Activated naive CD4-positive, alpha-beta T cell treated with anti-CD3 and anti-CD28 coated beads for 36 hours (primary cell): Measurements from ENCODE around the gene SLC9A8. TPM values are rescaled to one million over a fixed set of nuclear protein-coding genes. Genes with fewer than 3 reads are reported as not detected.

Experiments
- CTCF ChIA-PET: fragments of 350-600 bp; sonication (Branson Sonifier 250); formaldehyde crosslinking; loops from one replicate; lab custom pipeline; 2021; ENCODE audit warnings: antibody characterized with exemption; lab: Charles Lee
- DNase-seq: peaks from one replicate; pipeline ENCODE4 v3.0.0-alpha.2; 2020
- H3K27ac Mint-ChIP-seq: one replicate; pipeline ENCODE4 v1.8.0; 2021; ENCODE audit warnings: mild to moderate bottlenecking, mixed read lengths
- H3K27me3 Mint-ChIP-seq: one replicate; pipeline ENCODE4 v1.8.0; 2021; ENCODE audit warnings: low read depth, mixed read lengths
- H3K36me3 Mint-ChIP-seq: one replicate; pipeline ENCODE4 v1.8.0; 2021; ENCODE audit warnings: low read depth, mixed read lengths
- H3K4me1 Mint-ChIP-seq: one replicate; pipeline ENCODE4 v1.8.0; 2021; ENCODE audit warnings: low read depth, mixed read lengths
- H3K4me3 Mint-ChIP-seq: one replicate; pipeline ENCODE4 v1.8.0; 2021; ENCODE audit warnings: mild to moderate bottlenecking, moderate library complexity, mixed read lengths
- H3K9me3 Mint-ChIP-seq: one replicate; pipeline ENCODE4 v1.8.0; 2021; ENCODE audit warnings: mixed read lengths
- intact Hi-C: fragments of 100-400 bp; cut with micrococcal nuclease; formaldehyde crosslinking; loops from one replicate; pipeline ENCODE4 v1.15.1; 2023
- total RNA-seq, 2 experiments: library from RNA; stranded (reverse); gene quantifications; one replicate each; pipeline ENCODE4 v1.2.3, GENCODE V29; 2021

The SLC9A8 gene
- total RNA-seq, 2 experiments from 2014 or later: 11.2 to 11.4 TPM

DNA sequence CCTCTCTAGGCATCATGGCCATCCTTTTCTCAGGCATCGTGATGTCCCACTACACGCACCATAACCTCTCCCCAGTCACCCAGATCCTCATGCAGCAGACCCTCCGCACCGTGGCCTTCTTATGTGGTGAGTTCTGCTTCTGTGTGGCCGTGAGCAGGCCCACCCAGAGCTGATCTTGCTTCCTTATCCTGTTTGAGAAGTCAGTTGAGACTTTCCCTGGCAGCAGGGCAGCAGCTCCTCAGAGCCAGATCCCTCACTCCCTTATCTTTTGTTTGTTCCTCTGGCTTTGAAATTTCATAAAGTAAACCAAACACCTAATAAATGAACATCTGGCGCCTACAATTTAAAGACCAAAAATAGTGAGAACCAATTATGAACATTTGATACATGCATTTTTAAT is 62.1 kb downstream of the SLC9A8 start:
- Mint-ChIP-seq H3K27ac (no peak overlapping the region), H3K27me3 (no peaks in the 10 kb centered on the region), H3K4me3 (no peak overlapping the region), H3K4me1 (no peaks in the 10 kb centered on the region), H3K36me3 (peaks cover 3% of the 10 kb centered on the region), H3K9me3 (no peaks in the 10 kb centered on the region)
- intact Hi-C loops: no loop called here
- CTCF ChIA-PET: interaction anchor here (0.7 kb wide), 1 partner anchor 38 kb away, joined by 3 read pairs; no protein-coding TSS in a partner anchor
- no peak for DNase-seq

DNA sequence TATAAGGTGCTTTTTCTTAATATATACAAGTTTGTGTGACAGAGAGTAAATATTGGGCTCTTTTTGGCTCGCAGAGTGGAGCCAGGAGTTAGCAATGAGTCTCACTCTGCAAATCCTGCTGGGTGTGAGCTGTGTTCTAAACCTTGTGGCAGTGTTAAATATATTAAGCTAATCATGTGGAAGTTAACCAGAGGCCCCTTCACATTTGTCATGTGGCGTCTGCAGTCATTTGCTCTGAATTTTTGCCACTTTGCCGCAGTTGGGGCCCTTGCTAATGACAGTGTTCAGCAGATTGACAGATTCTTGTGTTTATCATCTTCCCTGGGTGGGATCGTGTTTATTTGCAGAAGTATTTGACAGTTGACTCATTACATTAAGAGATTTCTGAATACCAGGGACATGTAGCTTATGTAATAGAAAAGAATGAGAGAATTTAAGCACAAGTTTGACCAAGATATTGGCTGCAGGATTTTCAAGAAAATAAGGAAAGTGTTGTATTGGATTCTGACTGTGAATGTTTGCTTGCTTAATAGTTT is 64.8 kb downstream of the SLC9A8 start:
- H3K27me3 Mint-ChIP-seq: no peaks in the 10 kb centered on the region
- no peak overlapping the region for H3K27ac Mint-ChIP-seq
- intact Hi-C loops: no loop called here
- peaks cover 3% of the 10 kb centered on the region for H3K36me3 Mint-ChIP-seq
- H3K4me1 Mint-ChIP-seq: no peaks in the 10 kb centered on the region
- DNase-seq: no peak
- no peak overlapping the region for H3K4me3 Mint-ChIP-seq
- CTCF ChIA-PET: interaction anchor here (0.6 to 0.7 kb wide), 2 partner anchors 265 to 278 kb away, joined by 4 to 5 read pairs; no protein-coding TSS in a partner anchor
- no peaks in the 10 kb centered on the region for H3K9me3 Mint-ChIP-seq

DNA sequence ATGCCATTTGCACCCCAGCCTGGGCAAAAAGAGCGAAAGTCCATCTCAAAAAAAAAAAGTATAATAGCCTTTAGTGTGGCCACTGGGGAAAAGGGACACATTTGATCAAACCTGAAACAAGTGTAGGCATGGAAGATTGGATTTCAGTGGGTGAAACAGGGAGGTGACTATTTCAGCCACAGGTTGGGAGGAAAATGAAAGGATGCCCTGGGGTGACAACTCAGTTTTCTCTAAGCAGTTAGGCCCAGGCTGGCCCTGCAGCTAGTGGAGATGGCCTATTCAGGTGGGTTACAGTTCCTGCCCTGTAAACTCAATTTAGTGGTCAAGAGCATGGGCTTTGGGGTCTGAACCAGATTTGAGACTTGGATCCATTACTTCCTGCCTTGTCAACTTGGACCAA is 66.3 kb downstream of the SLC9A8 start:
- H3K27ac Mint-ChIP-seq: no peak overlapping the region
- no peak overlapping the region for H3K4me3 Mint-ChIP-seq
- intact Hi-C loops: no loop called here
- peaks cover 3% of the 10 kb centered on the region for H3K36me3 Mint-ChIP-seq
- no peaks in the 10 kb centered on the region for H3K27me3 Mint-ChIP-seq
- no peaks in the 10 kb centered on the region for H3K9me3 Mint-ChIP-seq
- CTCF ChIA-PET: no interaction called here
- DNase-seq: no peak
- no peaks in the 10 kb centered on the region for H3K4me1 Mint-ChIP-seq

DNA sequence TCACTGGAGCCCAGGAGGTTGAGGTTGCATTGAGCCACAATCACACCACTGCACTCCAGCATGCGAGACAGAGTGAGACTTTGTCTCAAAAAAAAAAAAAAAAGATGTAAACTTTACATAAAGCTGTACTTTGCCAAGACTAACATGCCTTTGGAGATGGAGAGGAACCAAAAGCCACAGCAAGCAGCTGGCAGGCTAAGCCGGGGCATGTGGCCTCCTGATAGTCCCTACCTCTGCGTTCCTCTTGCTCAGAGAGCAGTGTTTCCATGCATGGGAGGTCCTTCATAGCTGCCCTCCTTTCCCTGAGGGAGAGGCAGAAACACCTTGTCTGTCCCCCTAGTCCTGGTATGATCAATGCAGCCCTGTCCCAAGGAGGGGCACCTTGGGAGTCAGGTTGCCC is 67.5 kb downstream of the SLC9A8 start:
- no peak overlapping the region for H3K27ac Mint-ChIP-seq
- CTCF ChIA-PET: interaction anchor here (0.5 to 1.2 kb wide), 3 partner anchors 9 to 347 kb away, joined by 3 to 4 read pairs (median 3); no protein-coding TSS in a partner anchor
- DNase-seq: no peak
- no peaks in the 10 kb centered on the region for H3K36me3 Mint-ChIP-seq
- intact Hi-C loops: no loop called here
- H3K4me3 Mint-ChIP-seq: no peak overlapping the region
- H3K27me3 Mint-ChIP-seq: no peaks in the 10 kb centered on the region
- H3K9me3 Mint-ChIP-seq: no peaks in the 10 kb centered on the region
- no peaks in the 10 kb centered on the region for H3K4me1 Mint-ChIP-seq

DNA sequence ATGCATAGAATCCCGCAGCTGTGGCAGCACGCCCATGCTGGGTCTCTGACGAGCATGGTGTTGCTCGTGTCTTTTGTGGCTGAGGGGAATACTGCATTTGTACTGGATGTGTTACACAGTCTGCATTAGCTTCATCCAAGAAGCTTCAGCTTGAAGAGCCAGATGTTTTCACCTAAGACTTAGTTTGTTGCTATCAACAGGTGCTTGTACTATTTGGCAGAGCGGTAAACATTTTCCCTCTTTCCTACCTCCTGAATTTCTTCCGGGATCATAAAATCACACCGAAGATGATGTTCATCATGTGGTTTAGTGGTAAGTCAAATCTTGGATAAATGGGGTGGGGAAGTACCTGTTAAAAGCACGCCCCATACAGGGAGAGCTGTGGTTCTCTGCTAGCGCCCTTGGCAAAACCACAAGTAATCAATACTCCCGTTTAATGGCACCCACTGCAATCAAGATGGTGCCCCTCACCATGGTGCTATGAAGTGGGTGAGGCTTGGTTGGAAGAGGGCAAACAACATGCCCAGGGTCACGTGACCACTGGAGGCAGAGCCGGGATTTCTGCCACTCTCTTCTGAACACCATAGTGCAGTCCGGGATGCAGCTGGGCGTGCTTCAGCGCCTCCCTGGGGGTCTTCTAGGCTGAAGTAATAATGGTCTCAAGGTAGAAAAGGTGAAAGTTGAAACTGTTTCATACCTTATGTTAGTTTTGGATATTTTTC is 68.3 kb downstream of the SLC9A8 start:
- Mint-ChIP-seq H3K4me3 (no peak overlapping the region), H3K27ac (no peak overlapping the region), H3K9me3 (no peaks in the 10 kb centered on the region), H3K36me3 (no peaks in the 10 kb centered on the region), H3K27me3 (no peaks in the 10 kb centered on the region), H3K4me1 (no peaks in the 10 kb centered on the region)
- CTCF ChIA-PET: interaction anchor here (0.5 to 1.2 kb wide), 3 partner anchors 8 to 347 kb away, joined by 3 to 4 read pairs (median 3); no protein-coding TSS in a partner anchor
- DNase-seq: no peak
- intact Hi-C loops: no loop called here

DNA sequence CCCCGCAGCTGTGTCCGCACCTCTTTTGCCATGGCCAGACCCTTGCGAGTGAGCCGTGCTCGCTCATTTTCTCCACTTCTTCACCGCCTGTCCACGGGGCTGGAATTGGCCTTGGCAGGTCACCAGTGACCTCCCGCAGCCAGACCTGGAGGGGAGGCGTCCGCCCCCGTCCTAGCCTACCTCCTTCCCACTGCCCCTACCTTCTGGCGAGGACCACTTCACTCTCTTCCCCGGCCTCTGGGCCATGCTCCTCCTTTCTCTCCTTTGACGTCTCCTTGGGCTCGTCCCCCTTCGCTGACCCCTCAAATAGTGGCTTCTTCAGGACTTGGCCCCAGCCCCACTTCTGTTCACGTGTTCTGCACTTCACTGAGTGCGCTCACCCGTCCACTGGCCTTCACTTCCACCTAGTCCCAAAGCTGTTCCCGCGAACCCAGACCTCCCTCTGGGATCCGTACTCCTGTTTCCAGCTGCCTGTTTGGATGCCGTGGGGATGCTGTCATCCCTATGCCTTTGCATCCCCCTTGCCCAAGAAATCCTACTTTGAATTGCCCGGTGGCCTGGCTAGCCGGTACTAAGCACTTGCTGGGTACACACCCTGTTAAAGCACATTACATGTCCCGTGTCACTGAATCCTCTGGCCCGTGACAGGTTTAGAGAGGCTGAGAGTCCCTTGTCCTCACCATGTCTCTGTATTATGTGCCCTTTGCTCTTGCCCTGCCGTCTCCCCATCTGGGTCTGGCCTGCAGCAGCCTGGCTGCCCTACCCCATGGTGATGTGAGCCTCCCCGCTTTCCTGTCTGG is 69.7 kb downstream of the SLC9A8 start:
- H3K4me1 Mint-ChIP-seq: no peaks in the 10 kb centered on the region
- intact Hi-C loops: no loop called here
- H3K27me3 Mint-ChIP-seq: no peaks in the 10 kb centered on the region
- H3K27ac Mint-ChIP-seq: no peak overlapping the region
- no peaks in the 10 kb centered on the region for H3K9me3 Mint-ChIP-seq
- DNase-seq: no peak
- H3K4me3 Mint-ChIP-seq: no peak overlapping the region
- CTCF ChIA-PET: no interaction called here
- H3K36me3 Mint-ChIP-seq: peaks cover 2% of the 10 kb centered on the region

DNA sequence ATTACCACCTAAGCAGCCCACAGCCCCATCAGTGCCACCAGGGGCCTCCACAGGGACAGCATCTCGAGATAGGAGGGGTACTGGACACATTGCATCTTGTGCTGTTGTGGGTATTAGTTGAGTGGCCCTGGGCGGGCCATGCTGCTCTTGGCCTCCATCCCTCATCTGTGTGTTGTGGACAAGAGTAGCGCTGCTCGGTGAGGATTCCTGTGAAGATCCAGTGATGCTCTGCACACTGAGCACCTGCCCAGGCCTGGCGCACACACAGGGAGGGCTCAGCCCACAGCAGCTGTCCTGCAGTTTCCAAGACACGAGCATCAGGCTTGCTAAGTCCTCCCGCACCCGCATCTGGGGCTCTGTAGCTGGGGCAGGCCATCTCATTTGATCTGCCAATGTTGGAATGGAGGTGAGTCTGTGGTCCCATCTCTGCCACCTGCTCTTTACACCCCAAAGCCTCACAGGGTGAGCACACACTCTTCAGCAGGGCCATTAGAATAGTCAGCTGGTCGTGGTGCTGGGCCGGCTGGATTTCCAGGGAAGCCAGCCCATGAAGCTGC is 70.7 kb downstream of the SLC9A8 start:
- CTCF ChIA-PET: no interaction called here
- intact Hi-C loops: no loop called here
- peaks cover 3% of the 10 kb centered on the region for H3K36me3 Mint-ChIP-seq

DNA sequence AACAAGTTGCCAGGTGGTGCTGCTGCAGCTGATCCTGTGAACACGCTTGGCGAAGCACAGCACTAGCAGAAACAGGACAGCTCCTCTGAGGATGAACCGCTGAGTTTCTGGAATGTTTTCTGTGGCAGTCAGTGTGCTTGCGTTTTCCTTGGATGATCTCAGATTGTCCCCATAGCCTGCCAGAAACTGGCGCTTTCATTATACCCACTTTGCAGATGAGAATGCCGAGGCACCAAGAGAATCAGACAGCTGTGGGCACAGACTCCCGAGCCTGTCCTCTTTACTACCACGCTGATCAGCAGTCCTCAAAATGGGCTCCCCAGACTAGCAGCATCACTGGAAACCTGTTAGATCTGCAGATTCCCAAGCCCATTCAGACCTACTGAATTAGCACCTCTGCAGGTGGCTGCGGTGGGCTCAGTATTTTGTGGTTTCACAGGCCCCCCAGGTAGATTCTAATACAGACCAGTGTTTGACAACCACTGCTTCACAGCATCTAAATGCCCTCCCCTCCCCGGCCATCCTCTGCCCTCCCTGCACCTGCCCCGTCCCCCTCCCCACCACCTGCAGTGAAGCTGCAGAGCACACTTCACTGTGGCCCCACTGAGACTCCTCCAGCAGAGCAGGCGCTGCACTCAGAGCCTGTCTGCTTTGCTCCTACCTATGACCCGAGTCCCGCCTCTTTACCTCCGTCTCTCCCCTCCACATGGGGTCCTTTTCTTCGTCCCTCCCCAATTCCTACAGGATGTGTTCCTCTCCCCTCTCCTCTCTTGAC is 73.1 kb downstream of the SLC9A8 start:
- CTCF ChIA-PET: interaction anchor here (0.9 to 4.2 kb wide), 3 partner anchors 15 to 276 kb away, joined by 3 to 20 read pairs (median 17); no protein-coding TSS in a partner anchor
- Mint-ChIP-seq H3K27me3 (no peaks in the 10 kb centered on the region), H3K36me3 (peaks cover 9% of the 10 kb centered on the region), H3K9me3 (no peaks in the 10 kb centered on the region), H3K4me1 (no peaks in the 10 kb centered on the region), H3K4me3 (no peak overlapping the region), H3K27ac (no peak overlapping the region)
- intact Hi-C loops: no loop called here
- DNase-seq: no peak

More for the DNA sequence above, 70.7 kb downstream of the SLC9A8 start:
- Mint-ChIP-seq H3K9me3 (no peaks in the 10 kb centered on the region), H3K27me3 (no peaks in the 10 kb centered on the region), H3K4me1 (no peaks in the 10 kb centered on the region), H3K27ac (no peak overlapping the region), H3K4me3 (no peak overlapping the region)
- DNase-seq: no peak

DNA sequence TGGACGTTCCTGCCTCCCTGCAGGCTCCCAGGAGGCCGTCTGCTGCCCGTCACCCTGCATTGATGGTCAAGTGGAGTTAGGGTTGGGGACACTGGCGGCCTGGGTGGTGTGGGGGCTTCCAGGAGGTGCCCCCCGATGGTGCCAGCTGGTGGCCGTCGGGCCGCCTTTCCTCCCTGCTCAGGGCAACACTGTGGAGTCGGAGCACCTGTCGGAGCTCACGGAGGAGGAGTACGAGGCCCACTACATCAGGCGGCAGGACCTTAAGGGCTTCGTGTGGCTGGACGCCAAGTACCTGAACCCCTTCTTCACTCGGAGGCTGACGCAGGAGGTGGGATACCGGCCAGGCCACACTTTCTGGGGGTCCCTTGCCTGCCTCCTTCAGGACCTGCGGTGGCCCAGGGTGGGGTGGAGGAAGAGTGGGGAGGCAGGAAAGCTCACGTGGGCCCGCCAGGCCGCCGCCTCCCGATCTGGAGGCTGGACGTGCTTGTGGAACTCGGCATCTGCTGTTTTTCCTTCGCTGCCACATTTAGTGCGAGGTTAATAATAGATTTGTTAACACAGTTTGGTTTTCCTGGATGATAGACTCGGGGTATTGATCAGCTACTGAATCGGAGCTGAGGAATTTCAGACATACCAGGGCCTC is 74.1 kb downstream of the SLC9A8 start:
- Mint-ChIP-seq H3K27me3 (no peaks in the 10 kb centered on the region), H3K36me3 (peaks cover 9% of the 10 kb centered on the region), H3K27ac (no peak overlapping the region), H3K9me3 (no peaks in the 10 kb centered on the region), H3K4me1 (no peaks in the 10 kb centered on the region), H3K4me3 (no peak overlapping the region)
- CTCF ChIA-PET: interaction anchor here (0.8 to 4.2 kb wide), 7 partner anchors 14 to 277 kb away, joined by 3 to 20 read pairs (median 4); no protein-coding TSS in a partner anchor
- no peak for DNase-seq
- intact Hi-C loops: no loop called here

DNA sequence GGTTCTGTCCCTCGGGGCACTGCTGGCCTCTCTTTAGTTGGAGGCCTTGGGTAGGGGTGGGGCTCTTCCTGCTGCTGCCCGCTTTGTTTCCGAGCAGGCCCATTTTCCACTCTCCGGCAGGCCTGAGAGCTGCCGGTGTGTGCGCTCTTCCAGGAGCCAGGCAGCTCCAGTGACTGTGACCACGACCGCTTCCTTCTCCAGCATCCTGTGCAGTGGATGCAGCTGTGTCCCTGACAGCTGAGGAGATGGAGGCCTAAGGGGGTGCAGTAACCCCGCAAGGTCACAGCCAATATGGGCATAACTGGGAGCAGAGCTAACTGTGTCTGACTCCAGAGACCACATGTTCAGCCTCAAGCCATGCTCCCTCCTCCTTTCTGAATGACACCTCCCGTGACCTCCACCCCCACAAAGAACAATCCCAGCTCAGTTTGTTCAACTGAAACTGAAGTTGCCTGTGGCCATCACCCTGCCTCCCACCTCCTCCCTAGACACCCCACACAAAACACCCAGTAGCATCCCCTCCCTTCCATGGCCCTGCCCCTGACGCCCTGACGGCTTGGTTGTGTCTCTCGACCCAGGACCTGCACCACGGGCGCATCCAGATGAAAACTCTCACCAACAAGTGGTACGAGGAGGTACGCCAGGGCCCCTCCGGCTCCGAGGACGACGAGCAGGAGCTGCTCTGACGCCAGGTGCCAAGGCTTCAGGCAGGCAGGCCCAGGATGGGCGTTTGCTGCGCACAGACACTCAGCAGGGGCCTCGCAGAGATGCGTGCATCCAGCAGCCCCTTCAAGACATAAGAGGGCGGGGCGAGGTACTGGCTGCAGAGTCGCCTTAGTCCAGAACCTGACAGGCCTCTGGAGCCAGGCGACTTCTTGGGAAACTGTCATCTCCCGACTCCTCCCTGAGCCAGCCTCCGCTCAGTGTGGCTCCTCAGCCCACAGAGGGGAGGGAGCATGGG is 74.9 kb downstream of the SLC9A8 start:
- DNase-seq: no peak
- H3K36me3 Mint-ChIP-seq: peaks cover 9% of the 10 kb centered on the region
- H3K27me3 Mint-ChIP-seq: no peaks in the 10 kb centered on the region
- no peaks in the 10 kb centered on the region for H3K9me3 Mint-ChIP-seq
- no peak overlapping the region for H3K4me3 Mint-ChIP-seq
- H3K27ac Mint-ChIP-seq: no peak overlapping the region
- intact Hi-C loops: loop anchor here (1.0 to 2.0 kb wide), 2 partner anchors 41 to 276 kb away; no protein-coding TSS in a partner anchor
- no peaks in the 10 kb centered on the region for H3K4me1 Mint-ChIP-seq
- CTCF ChIA-PET: interaction anchor here (0.5 to 4.2 kb wide), 10 partner anchors 13 to 278 kb away, joined by 3 to 20 read pairs (median 4); no protein-coding TSS in a partner anchor
